ENCODE measurements around the gene ARHGEF7. TPM values are rescaled to one million over a fixed set of nuclear protein-coding genes. Genes with fewer than 3 reads are reported as not detected.
"Not testable (repeated sequence)": the region's sequence is repeated elsewhere in the genome, so short reads cannot be mapped to it uniquely, and the experiment has no call there.

The ARHGEF7 gene, protein sequence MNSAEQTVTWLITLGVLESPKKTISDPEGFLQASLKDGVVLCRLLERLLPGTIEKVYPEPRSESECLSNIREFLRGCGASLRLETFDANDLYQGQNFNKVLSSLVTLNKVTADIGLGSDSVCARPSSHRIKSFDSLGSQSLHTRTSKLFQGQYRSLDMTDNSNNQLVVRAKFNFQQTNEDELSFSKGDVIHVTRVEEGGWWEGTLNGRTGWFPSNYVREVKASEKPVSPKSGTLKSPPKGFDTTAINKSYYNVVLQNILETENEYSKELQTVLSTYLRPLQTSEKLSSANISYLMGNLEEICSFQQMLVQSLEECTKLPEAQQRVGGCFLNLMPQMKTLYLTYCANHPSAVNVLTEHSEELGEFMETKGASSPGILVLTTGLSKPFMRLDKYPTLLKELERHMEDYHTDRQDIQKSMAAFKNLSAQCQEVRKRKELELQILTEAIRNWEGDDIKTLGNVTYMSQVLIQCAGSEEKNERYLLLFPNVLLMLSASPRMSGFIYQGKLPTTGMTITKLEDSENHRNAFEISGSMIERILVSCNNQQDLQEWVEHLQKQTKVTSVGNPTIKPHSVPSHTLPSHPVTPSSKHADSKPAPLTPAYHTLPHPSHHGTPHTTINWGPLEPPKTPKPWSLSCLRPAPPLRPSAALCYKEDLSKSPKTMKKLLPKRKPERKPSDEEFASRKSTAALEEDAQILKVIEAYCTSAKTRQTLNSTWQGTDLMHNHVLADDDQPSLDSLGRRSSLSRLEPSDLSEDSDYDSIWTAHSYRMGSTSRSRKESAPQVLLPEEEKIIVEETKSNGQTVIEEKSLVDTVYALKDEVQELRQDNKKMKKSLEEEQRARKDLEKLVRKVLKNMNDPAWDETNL
- 52.8 TPM for polyA plus RNA-seq (2012; ENCODE audit: missing spikeins)

DNA sequence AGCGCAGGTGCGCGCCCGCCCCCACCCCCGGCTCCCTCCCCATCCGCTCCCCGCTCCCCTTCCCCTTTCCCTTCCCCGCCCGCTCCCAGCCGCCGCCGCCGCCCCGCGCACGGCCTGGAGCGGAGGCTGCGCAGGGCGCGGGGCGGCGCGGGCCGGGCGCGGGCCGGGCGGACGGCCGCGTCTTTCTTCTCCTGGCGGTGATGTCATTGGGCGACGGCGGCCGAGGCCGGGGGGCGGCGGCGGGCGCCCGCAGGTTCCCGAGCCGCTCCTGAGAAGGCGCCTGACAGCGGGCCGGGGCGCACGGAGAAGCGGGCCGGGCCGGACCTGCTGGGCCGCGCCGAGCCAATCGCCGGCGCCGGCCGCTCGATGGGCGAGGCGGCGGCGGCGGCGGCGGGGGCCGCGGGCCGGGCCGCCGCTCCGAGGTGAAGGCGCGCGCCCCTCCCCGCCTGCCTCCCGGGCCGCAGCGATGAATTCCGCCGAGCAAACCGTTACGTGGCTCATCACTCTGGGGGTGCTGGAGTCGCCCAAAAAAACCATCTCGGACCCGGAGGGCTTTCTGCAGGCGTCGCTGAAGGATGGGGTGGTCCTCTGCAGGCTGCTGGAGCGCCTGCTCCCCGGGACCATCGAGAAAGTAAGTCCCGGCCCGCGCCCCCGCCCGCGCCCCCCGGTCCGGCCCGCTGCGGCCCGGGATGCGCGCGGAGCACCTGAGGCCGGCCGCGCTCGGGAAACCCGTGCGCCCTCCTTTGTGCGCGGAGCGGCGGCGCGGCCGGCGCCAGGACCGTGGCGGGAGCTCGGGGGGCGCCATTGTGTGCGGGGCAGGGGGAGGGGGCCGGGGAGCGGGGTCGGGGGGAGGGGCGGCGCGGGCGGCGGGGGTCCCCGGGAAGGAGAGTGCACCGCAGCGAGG, at the start of gene ARHGEF7:
Gene ARHGEF7 (plus strand): TSS at position 250 of the 904 bp plus-strand sequence. CDS start 217 bp downstream, at position 467.
- DNase-seq (ENCODE audit: insufficient read length) (no peak), FAIRE-seq (no peak)
- TF ChIP-seq TAF1 (IDR thresholded peaks at IDR 0.05; ENCODE audit: borderline replicate concordance, low read depth, low read length) (no peak), POLR2AphosphoS5 (IDR thresholded peaks at IDR 0.05; ENCODE audit: low read depth, low read length) (no peak), POLR2A (IDR thresholded peaks at IDR 0.05; ENCODE audit: low read depth, low read length) (no peak)

DNA sequence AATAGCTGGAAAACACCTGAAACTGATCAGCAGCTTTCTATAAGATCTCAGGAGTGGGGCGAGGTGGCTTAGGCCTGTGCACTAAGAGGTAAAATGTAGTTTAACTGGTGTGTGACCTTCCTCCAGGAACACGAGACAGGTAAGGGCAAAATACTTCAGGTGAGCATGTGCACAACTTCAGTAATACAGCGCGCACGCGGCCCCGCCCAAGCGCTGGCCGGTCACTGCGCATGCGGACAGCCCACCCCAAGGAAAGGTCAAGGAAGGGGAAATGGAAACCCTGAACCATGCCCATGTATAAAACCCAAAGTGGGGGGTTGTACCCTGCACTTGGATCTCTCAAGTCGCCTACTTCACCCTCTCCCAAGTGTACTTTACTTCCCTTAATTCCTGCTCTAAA, 49.4 kb upstream of the ARHGEF7 start:
- FAIRE-seq (no peak), DNase-seq (ENCODE audit: insufficient read length) (no peak)
- TF ChIP-seq TAF1 (IDR thresholded peaks at IDR 0.05; ENCODE audit: borderline replicate concordance, low read depth, low read length): no peak

DNA sequence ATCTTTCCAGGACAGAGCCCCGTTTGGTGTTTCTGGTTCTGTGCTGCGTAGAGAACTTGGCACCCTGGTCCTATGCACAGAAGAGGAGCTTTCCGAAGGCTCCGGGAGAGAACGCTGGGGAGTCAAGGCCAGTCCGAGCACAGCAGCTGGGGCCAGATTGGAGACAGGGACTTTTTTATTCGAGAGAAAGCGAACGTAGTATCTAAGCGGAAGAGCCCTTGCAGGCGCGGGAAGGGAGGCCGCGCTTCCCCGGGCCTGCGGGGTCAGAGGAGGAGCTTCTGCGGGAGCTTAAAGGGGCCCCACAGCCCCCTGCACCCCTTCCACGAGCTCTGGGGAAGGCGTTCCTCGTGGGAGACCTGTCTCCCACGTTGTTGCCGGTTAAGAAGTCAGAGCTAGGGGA, 48.6 kb upstream of the ARHGEF7 start:
- DNase-seq (ENCODE audit: insufficient read length) (no peak), FAIRE-seq (no peak)
- TF ChIP-seq POLR2A (IDR thresholded peaks at IDR 0.05; ENCODE audit: low read depth, low read length): no peak
- no peak for TF ChIP-seq TAF1 (IDR thresholded peaks at IDR 0.05; ENCODE audit: borderline replicate concordance, low read depth, low read length)
- no peak for TF ChIP-seq POLR2AphosphoS5 (IDR thresholded peaks at IDR 0.05; ENCODE audit: low read depth, low read length)

- TF ChIP-seq POLR2A (IDR thresholded peaks at IDR 0.05; ENCODE audit: low read depth, low read length): no peak
- TF ChIP-seq TAF1 (IDR thresholded peaks at IDR 0.05; ENCODE audit: borderline replicate concordance, low read depth, low read length): no peak
- no peak for TF ChIP-seq POLR2AphosphoS5 (IDR thresholded peaks at IDR 0.05; ENCODE audit: low read depth, low read length)
- FAIRE-seq (no peak), DNase-seq (ENCODE audit: insufficient read length) (no peak)
Measured at GRCh38 chr13:111068009-111068350, 47.1 kb upstream of the ARHGEF7 start.

DNA sequence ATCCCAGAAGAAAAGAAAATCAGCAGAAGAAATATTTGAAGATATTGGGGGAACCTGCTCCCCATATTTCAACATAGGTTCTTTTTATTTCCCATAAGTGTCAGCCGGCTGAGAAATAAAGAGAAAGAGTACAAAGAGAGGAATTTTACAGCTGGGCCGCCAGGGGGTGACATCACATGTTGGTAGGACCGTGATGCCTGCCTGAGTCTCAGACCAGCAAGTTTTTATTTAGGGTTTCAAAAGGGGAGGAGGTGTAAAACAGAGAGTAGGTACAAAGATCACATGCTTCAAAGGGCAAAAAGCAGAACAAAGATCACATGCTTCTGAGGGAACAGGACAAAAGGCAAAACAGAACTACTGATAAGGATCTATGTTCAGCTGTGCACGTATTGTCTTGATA, 44.0 kb upstream of the ARHGEF7 start:
- not testable (repeated sequence) for DNase-seq (ENCODE audit: insufficient read length); FAIRE-seq

- FAIRE-seq; DNase-seq (ENCODE audit: insufficient read length): not testable (repeated sequence)
Measured at GRCh38 chr13:111071526-111071925, 43.6 kb upstream of the ARHGEF7 start.

GRCh38 chr13:111074826-111075225, 40.3 kb upstream of the ARHGEF7 start:
- TF ChIP-seq POLR2A (IDR thresholded peaks at IDR 0.05; ENCODE audit: low read depth, low read length): no peak
- TF ChIP-seq POLR2AphosphoS5 (IDR thresholded peaks at IDR 0.05; ENCODE audit: low read depth, low read length): no peak
- TF ChIP-seq TAF1 (IDR thresholded peaks at IDR 0.05; ENCODE audit: borderline replicate concordance, low read depth, low read length): no peak
- FAIRE-seq (no peak), DNase-seq (ENCODE audit: insufficient read length) (no peak)

DNA sequence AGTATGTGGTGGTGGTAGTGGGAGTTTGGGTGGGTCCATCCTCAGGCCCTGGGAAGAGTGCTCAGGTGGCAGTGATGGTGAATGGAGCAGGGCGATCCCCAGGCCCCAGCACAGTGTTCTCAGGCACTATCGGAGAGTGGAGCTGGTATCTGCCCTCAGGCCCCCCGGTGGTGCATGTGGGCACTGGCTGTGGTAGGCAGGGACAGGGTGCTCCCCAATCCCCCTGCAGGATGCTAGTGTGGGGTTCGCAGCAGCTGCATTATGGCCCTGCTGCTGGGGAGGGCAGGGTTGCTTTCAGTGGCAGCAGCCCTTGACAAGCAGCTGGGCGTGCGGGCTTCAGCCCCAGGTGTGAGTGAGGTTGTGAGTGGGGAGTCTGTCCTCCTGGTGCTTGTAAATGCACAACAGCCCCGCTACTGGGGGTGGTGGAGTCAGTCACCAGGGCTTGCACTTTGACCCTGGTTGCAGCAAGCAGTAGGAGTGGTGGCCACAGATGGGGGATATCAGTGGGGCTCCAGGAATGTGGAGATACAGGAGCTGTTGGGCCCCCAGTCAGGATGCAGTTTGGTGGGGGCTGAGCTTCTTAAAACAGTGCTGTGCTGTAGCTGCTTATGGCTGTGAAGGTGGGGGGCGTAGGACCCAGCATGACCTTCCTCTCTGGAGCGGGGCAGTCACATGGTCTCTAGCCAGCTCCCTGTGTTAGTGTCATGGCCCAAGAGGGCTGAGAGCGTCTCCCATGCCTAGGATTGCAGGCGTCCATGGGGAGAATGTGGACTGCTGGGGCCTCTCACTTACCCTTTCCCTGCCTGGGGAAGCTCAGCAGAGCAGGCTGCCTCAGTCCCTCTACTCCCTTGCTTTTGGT, 38.7 kb upstream of the ARHGEF7 start:
- TF ChIP-seq TAF1 (IDR thresholded peaks at IDR 0.05; ENCODE audit: borderline replicate concordance, low read depth, low read length) (no peak), POLR2AphosphoS5 (IDR thresholded peaks at IDR 0.05; ENCODE audit: low read depth, low read length) (no peak), POLR2A (IDR thresholded peaks at IDR 0.05; ENCODE audit: low read depth, low read length) (no peak)
- FAIRE-seq: no peak
- DNase-seq (ENCODE audit: insufficient read length): no peak

DNA sequence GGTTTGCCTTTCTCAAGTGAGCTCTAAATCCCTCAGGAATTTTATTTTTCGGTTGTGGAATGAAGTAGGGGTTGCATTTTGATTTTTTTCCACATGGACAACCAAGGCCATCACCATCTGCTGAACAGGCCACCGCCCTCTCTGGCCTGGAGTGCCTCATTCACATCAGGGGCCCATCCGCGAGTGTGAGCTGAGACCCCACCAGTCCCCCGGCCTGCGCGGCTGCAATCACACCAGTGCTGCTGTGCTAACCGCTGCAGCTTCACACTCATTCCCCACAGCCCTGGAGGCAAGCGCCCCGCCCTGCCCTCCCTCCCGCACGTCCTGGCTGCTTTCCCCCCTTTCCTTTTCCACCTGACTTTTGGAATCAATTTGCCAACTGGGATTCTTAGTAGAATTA, 35.7 kb upstream of the ARHGEF7 start:
- no peak for DNase-seq (ENCODE audit: insufficient read length)
- TF ChIP-seq POLR2A (IDR thresholded peaks at IDR 0.05; ENCODE audit: low read depth, low read length) (no peak), TAF1 (IDR thresholded peaks at IDR 0.05; ENCODE audit: borderline replicate concordance, low read depth, low read length) (no peak), POLR2AphosphoS5 (IDR thresholded peaks at IDR 0.05; ENCODE audit: low read depth, low read length) (no peak)
- FAIRE-seq: no peak

DNA sequence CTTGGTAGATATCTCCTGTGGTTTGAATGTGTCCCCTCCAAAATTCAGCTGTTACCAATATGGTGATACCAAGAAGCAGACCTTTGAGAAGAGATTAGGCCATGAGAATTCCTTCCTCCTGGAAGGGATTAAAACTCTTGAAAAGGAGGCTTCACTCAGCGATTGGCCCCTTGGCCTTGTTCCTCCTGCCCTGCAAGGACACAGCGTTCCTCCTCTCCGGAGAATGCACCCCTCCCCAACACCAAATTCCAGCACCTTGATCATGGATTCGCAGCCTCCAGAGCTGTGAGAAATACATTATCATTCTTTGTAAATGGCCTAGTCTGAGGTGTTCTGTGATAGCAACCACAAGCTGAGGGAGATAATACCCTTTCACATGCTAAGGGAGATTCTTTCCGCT, 34.5 kb upstream of the ARHGEF7 start:
- no peak for TF ChIP-seq POLR2A (IDR thresholded peaks at IDR 0.05; ENCODE audit: low read depth, low read length)
- no peak for TF ChIP-seq TAF1 (IDR thresholded peaks at IDR 0.05; ENCODE audit: borderline replicate concordance, low read depth, low read length)
- TF ChIP-seq POLR2AphosphoS5 (IDR thresholded peaks at IDR 0.05; ENCODE audit: low read depth, low read length): no peak
- FAIRE-seq (no peak), DNase-seq (ENCODE audit: insufficient read length) (no peak)

GRCh38 chr13:111082240-111082639, 32.9 kb upstream of the ARHGEF7 start:
- TF ChIP-seq TAF1 (IDR thresholded peaks at IDR 0.05; ENCODE audit: borderline replicate concordance, low read depth, low read length) (no peak), POLR2A (IDR thresholded peaks at IDR 0.05; ENCODE audit: low read depth, low read length) (no peak), POLR2AphosphoS5 (IDR thresholded peaks at IDR 0.05; ENCODE audit: low read depth, low read length) (no peak)
- no peak for FAIRE-seq

GRCh38 chr13:111082769-111083168, 32.3 kb upstream of the ARHGEF7 start:
- not testable (repeated sequence) for FAIRE-seq; DNase-seq (ENCODE audit: insufficient read length)

More at GRCh38 chr13:111082240-111082639, 32.9 kb upstream of the ARHGEF7 start:
- DNase-seq (ENCODE audit: insufficient read length): no peak

DNA sequence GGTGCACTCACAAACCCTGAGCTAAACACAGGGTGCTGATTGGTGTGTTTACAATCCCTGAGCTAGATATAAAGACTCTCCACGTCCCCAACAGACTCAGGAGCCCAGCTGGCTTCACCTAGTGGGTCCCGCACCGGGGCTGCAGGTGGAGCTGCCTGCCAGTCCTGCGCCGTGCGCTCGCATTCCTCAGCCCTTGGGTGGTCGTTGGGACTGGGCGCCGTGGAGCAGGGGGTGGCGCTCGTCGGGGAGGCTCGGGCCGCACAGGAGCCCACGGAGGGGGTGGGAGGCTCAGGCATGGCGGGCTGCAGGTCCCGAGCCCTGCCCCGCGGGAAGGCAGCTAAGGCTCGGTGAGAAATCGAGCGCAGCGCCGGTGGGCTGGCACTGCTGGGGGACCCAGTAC, 31.4 kb upstream of the ARHGEF7 start:
- not testable (repeated sequence) for FAIRE-seq; DNase-seq (ENCODE audit: insufficient read length)
